A549 treated with CpdA at 1 μM for 4 hours (cell line): ENCODE results near the gene ANG. TPM values are rescaled to one million over a fixed set of nuclear protein-coding genes. Genes with fewer than 3 reads are reported as not detected.

Experiments
- total RNA-seq: library from RNA; stranded (reverse); fragments of 200-300 nt; extraction: Qiagen RNA extraction; gene quantifications from 5 replicates; pipeline ENCODE4 v1.2.3, GENCODE V29; 2022; ENCODE audit warnings: low read depth

ANG gene
- total RNA-seq: 7.5 to 12.2 TPM (median 10.6 TPM) in 5 replicates

DNA sequence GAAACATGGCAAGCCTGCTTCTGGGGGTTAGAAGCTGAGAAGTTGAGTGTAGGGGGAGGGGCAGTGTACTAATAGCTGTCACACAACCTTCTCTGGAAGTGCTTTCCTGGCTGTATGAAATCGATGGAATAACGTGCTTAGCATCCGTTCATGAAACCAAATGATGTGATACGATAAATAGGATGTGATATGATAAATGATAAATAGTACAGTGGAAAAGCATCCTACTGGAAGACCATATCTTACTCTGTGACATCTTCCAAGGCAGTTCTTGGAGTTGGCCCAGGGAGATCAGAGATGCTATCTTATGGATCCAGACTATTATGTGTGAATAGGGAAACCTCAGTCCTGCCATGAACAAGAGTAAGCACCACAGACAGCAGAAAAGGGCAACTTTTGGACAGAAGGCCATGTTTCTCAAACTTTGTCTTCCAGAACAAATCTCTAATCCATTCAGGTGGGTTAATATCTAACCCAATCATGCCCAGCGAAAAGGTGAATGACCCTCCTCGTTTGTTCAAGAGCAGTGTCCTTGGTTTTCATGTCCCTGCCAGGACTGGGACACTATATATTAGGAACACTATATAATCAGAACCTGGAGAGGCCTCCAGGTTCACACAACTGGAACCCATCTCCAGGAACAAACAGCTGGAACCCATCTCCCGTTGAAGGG, at the start of gene ANG:
ANG (plus strand) TSS at position 598 of the 673 bp plus-strand sequence. CDS start 4,801 bp downstream, outside the sequence.

DNA sequence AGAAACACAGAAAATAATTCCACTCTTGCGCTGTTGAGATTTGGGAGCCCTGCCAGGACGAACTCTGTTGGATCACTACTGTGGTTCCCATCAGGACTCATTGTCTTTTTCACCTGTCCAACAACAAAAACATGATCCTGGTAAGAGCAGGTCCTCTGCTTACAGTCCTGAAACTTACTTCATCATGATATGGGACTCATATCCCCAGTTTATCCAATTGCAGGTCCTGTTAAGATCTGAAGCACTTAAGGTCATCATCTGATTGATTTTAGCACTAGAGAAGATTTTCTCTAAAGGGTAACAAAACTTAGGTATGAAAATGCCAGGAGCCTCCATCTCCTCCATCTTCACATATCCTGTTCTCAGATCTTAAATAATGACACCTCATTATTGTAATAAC, 47.0 kb upstream of the ANG start, which contains the start of gene OR6S1:
OR6S1 (minus strand) TSS at position 101 of the 400 bp plus-strand sequence; CDS start at position 101, 0 bp downstream.

DNA sequence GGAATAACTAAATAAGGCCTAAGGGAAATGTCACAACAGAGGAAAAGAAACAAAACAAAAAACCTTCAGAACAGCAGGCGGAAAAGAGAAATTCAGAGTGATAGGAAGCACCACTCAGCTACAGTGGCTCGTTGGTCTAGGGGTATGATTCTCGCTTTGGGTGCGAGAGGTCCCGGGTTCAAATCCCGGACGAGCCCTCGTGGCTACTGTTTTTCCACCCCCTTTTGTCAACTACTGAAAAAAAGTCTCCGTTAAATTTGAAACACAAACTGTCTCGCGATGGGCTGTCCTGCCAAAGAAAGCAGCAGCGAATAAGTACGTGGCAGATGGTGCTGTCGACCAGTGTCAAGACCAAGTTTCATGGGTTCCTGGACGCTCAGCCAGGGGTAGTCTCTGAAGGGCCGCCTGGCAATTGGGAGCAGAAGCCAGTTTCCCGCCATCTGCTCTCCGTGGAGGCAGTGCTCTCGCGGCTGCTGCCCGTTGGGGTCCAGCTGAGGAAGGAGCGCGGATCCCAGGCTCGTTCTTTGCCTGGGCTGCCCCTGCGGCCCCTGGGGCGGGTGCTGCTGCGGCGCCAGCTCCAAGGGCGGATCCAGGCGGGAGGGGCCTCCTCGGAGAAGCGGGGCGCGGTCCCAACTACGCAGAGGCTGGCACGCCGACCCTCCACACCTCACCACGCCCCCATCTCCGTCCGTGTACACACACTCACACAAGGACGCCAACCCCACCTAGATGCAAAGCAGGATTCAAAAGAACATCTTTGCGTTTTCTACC, 4.5 kb upstream of the ANG start, which contains the start of gene RNASE4:
RNASE4 (plus strand) TSS at position 670 of the 771 bp plus-strand sequence. CDS start 14,812 bp downstream, outside the sequence.

Other genes with a start within 250 kb of the ANG start
- gene OSGEP, start 234.0 kb upstream of the ANG start, total RNA-seq: 23.9 to 30.0 TPM (median 26.1 TPM) in 5 replicates
- gene APEX1, start 233.5 kb upstream of the ANG start, total RNA-seq: 262 to 275 TPM (median 270 TPM) in 5 replicates
- gene PIP4P1, start 227.3 kb upstream of the ANG start, total RNA-seq: 30.6 to 38.5 TPM (median 35.8 TPM) in 5 replicates
- 171 to 195 TPM (median 176 TPM) in 5 replicates for gene PNP, start 219.4 kb upstream of the ANG start, total RNA-seq
- 0.19 to 0.30 TPM (median 0.26 TPM) in 4 of 5 replicates, not detected in the other for gene RNASE10, start 183.2 kb upstream of the ANG start, total RNA-seq
- not detected in 5 replicates for gene RNASE9, start 127.7 kb upstream of the ANG start, total RNA-seq
- gene RNASE11, start 100.8 kb upstream of the ANG start, total RNA-seq: not detected in 5 replicates
- gene RNASE12, start 97.4 kb upstream of the ANG start, total RNA-seq: not detected in 5 replicates
- gene OR6S1, start 47.1 kb upstream of the ANG start, total RNA-seq: not detected in 5 replicates
- 5.4 to 9.5 TPM (median 7.2 TPM) in 5 replicates for gene RNASE4, start 4.2 kb upstream of the ANG start, total RNA-seq
- not detected in 5 replicates for gene EDDM3A, start 57.1 kb downstream of the ANG start, total RNA-seq
- gene EDDM3B, start 79.6 kb downstream of the ANG start, total RNA-seq: not detected in 5 replicates
- not detected in 5 replicates for gene RNASE6, start 92.5 kb downstream of the ANG start, total RNA-seq
- gene RNASE1, start 114.1 kb downstream of the ANG start, total RNA-seq: 0.16 to 0.35 TPM (median 0.24 TPM) in 3 of 5 replicates, not detected in the others
- gene RNASE3, start 202.6 kb downstream of the ANG start, total RNA-seq: not detected in 5 replicates